WTC11 (cell line): Measurements from ENCODE around the gene LGALS16. TPM values are rescaled to one million over a fixed set of nuclear protein-coding genes. Genes with fewer than 3 reads are reported as not detected.

Experiments used
- ATAC-seq: fragments of 200-7000 bp; cut with Tn5 transposase; 2 replicates; pipeline ENCODE4 v1.10.0; 2021; ENCODE audit warnings: mild to moderate bottlenecking, moderate library complexity
- CTCF ChIA-PET: fragments of 300-600 bp; sonication (Branson Sonifier 250); formaldehyde crosslinking; loops from one replicate; lab custom pipeline; 2021; ENCODE audit warnings: antibody characterized with exemption; lab: Charles Lee
- POLR2A ChIA-PET: fragments of 350-600 bp; sonication (Branson Sonifier 250); formaldehyde crosslinking; loops from one replicate; lab custom pipeline; 2021; ENCODE audit warnings: antibody characterized with exemption; lab: Charles Lee
- DNase-seq: peaks from one replicate; pipeline ENCODE4 v3.0.0; 2021; ENCODE audit warnings: low spot score
- H3K27ac Mint-ChIP-seq: 2 replicates; pipeline ENCODE4 v1.8.0; 2021; ENCODE audit warnings: mixed read lengths
- H3K27me3 Mint-ChIP-seq: 2 replicates; pipeline ENCODE4 v1.8.0; 2021; ENCODE audit warnings: low read depth, mild to moderate bottlenecking, moderate library complexity, mixed read lengths
- H3K36me3 Mint-ChIP-seq: 2 replicates; pipeline ENCODE4 v1.8.0; 2021; ENCODE audit warnings: mixed read lengths
- H3K4me1 Mint-ChIP-seq: 2 replicates; pipeline ENCODE4 v1.8.0; 2022; ENCODE audit warnings: mixed read lengths
- H3K4me3 Mint-ChIP-seq: 2 replicates; pipeline ENCODE4 v1.8.0; 2021; ENCODE audit warnings: mild to moderate bottlenecking, moderate library complexity, mixed read lengths
- H3K9me3 Mint-ChIP-seq: 2 replicates; pipeline ENCODE4 v1.8.0; 2021; ENCODE audit warnings: mixed read lengths
- E2F4 ChIP-seq: sonication (generic); formaldehyde crosslinking; IDR thresholded peaks from 2 replicates; pipeline ENCODE4 v1.8.1; 2022; ENCODE audit warnings: low read depth, mild to moderate bottlenecking, moderate library complexity, missing genetic modification reagents, borderline replicate concordance
- ESRRA ChIP-seq: sonication (generic); formaldehyde crosslinking; IDR thresholded peaks from 2 replicates; pipeline ENCODE4 v1.8.1; 2022; ENCODE audit warnings: mild to moderate bottlenecking, missing genetic modification reagents, borderline replicate concordance
- ETV6 ChIP-seq: sonication (generic); formaldehyde crosslinking; IDR thresholded peaks from 2 replicates; pipeline ENCODE4 v1.8.1; 2022; ENCODE audit warnings: mild to moderate bottlenecking, missing genetic modification reagents
- FOXP1 ChIP-seq: sonication (generic); formaldehyde crosslinking; IDR thresholded peaks from 2 replicates; pipeline ENCODE4 v1.8.0; 2022; ENCODE audit warnings: missing genetic modification reagents, mild to moderate bottlenecking, moderate library complexity, borderline replicate concordance
- GABPB1 ChIP-seq: sonication (generic); formaldehyde crosslinking; IDR thresholded peaks from 2 replicates; pipeline ENCODE4 v1.8.1; 2023; ENCODE audit warnings: mild to moderate bottlenecking, missing genetic modification reagents
- GRHL2 ChIP-seq: fragments of 250-450 bp; sonication (Bioruptor Pico); IDR thresholded peaks from 2 replicates; pipeline ENCODE4 v1.8.0; 2022; ENCODE audit warnings: mild to moderate bottlenecking, moderate library complexity; ENCODE audit not compliant: insufficient replicate concordance, severe bottlenecking
- GTF2I ChIP-seq: fragments of 250-450 bp; sonication (Bioruptor Pico); conservative IDR thresholded peaks from 2 replicates; pipeline ENCODE4 v1.4.0; 2021; ENCODE audit warnings: mild to moderate bottlenecking
- HMGXB4 ChIP-seq: sonication (generic); formaldehyde crosslinking; IDR thresholded peaks from 2 replicates; pipeline ENCODE4 v1.8.1; 2023; ENCODE audit warnings: mild to moderate bottlenecking, moderate library complexity, missing genetic modification reagents
- JUN ChIP-seq: sonication (generic); formaldehyde crosslinking; IDR thresholded peaks from 2 replicates; pipeline ENCODE4 v1.8.0; 2023; ENCODE audit warnings: mild to moderate bottlenecking, missing genetic modification reagents
- MAX ChIP-seq: sonication (generic); formaldehyde crosslinking; IDR thresholded peaks from 2 replicates; pipeline ENCODE4 v1.8.0; 2022; ENCODE audit warnings: mild to moderate bottlenecking, missing genetic modification reagents
- NR3C1 ChIP-seq: sonication (generic); formaldehyde crosslinking; conservative IDR thresholded peaks from 2 replicates; pipeline ENCODE4 v1.8.1; 2023; ENCODE audit warnings: low read depth, mild to moderate bottlenecking, missing genetic modification reagents
- OVOL2 ChIP-seq: fragments of 250-450 bp; sonication (Bioruptor Pico); IDR thresholded peaks from 2 replicates; pipeline ENCODE4 v1.9.0; 2021; ENCODE audit warnings: mild to moderate bottlenecking, borderline replicate concordance
- RELA ChIP-seq: sonication (generic); formaldehyde crosslinking; IDR thresholded peaks from 2 replicates; pipeline ENCODE4 v1.8.1; 2022; ENCODE audit warnings: missing genetic modification reagents, mild to moderate bottlenecking, borderline replicate concordance
- SMAD3 ChIP-seq: sonication (generic); formaldehyde crosslinking; IDR thresholded peaks from 2 replicates; pipeline ENCODE4 v1.8.0; 2022; ENCODE audit warnings: missing genetic modification reagents, mild to moderate bottlenecking, borderline replicate concordance
- SOX15 ChIP-seq: fragments of 250-450 bp; sonication (Bioruptor Pico); IDR thresholded peaks from 2 replicates; pipeline ENCODE4 v1.9.0; 2021; ENCODE audit warnings: mild to moderate bottlenecking
- TEAD4 ChIP-seq: sonication (generic); formaldehyde crosslinking; IDR thresholded peaks from 2 replicates; pipeline ENCODE4 v1.8.0; 2022; ENCODE audit warnings: mild to moderate bottlenecking, missing genetic modification reagents
- USF2 ChIP-seq: sonication (generic); formaldehyde crosslinking; IDR thresholded peaks from 2 replicates; pipeline ENCODE4 v1.8.1; 2023; ENCODE audit warnings: mild to moderate bottlenecking, missing genetic modification reagents, moderate library complexity
- ZBTB21 ChIP-seq: sonication (generic); formaldehyde crosslinking; IDR thresholded peaks from 2 replicates; pipeline ENCODE4 v1.8.1; 2023; ENCODE audit warnings: mild to moderate bottlenecking, missing genetic modification reagents, borderline replicate concordance
- ZNF219 ChIP-seq: sonication (generic); formaldehyde crosslinking; IDR thresholded peaks from 2 replicates; pipeline ENCODE4 v1.8.0; 2023; ENCODE audit warnings: missing genetic modification reagents, mild to moderate bottlenecking, borderline replicate concordance
- ZNF317 ChIP-seq: sonication (generic); formaldehyde crosslinking; IDR thresholded peaks from 2 replicates; pipeline ENCODE4 v1.8.1; 2023; ENCODE audit warnings: low read depth, mild to moderate bottlenecking, moderate library complexity, missing genetic modification reagents, borderline replicate concordance
- ZNF425 ChIP-seq: fragments of 250-450 bp; sonication (Bioruptor Pico); conservative IDR thresholded peaks from 2 replicates; pipeline ENCODE4 v1.9.0; 2021; ENCODE audit warnings: mild to moderate bottlenecking
- ZNF512 ChIP-seq: sonication (generic); formaldehyde crosslinking; IDR thresholded peaks from 2 replicates; pipeline ENCODE4 v1.8.1; 2022; ENCODE audit warnings: missing genetic modification reagents, borderline replicate concordance
- total RNA-seq: library from RNA; stranded (reverse); gene quantifications from 3 replicates; pipeline ENCODE4 v1.2.3, GENCODE V29; 2021

The LGALS16 gene
- total RNA-seq, 1 experiment from 2014 or later = not detected

- no peaks in the 10 kb centered on the region for H3K4me1 Mint-ChIP-seq
- no peaks in the 10 kb centered on the region for H3K36me3 Mint-ChIP-seq
- POLR2A ChIA-PET = no interaction called here
- CTCF ChIA-PET = no interaction called here
- H3K27ac Mint-ChIP-seq = no peak overlapping the region
- H3K27me3 Mint-ChIP-seq = peaks cover 71% of the 10 kb centered on the region
- no peak for ATAC-seq
- TF ChIP-seq MAX (CRISPR knock-in tag) = no peak
- TF ChIP-seq SOX15 (CRISPR knock-in tag) = no peak
- TF ChIP-seq ZNF219 = no peak
- TF ChIP-seq RELA (CRISPR knock-in tag) = no peak
- no peak for TF ChIP-seq GTF2I (CRISPR knock-in tag)
- TF ChIP-seq USF2 = no peak
- no peak for TF ChIP-seq ZNF317
- TF ChIP-seq ZNF425 (CRISPR knock-in tag) = no peak
- no peak for TF ChIP-seq HMGXB4 (CRISPR knock-in tag)
- H3K4me3 Mint-ChIP-seq = no peak overlapping the region
- peak; percentile 53 for DNase-seq
- H3K9me3 Mint-ChIP-seq = no peaks in the 10 kb centered on the region
Measured at GRCh38 chr19:39645800-39646411, 9.8 kb upstream of the LGALS16 start.

- ATAC-seq (no peak), DNase-seq (no peak)
- Mint-ChIP-seq H3K27ac (no peak overlapping the region), H3K9me3 (no peaks in the 10 kb centered on the region), H3K27me3 (peaks cover 72% of the 10 kb centered on the region), H3K4me1 (no peaks in the 10 kb centered on the region), H3K36me3 (no peaks in the 10 kb centered on the region), H3K4me3 (no peak overlapping the region)
- POLR2A ChIA-PET = no interaction called here
- TF ChIP-seq TEAD4 (CRISPR knock-in tag) = no peak
- no peak for TF ChIP-seq NR3C1 (CRISPR knock-in tag)
- no peak for TF ChIP-seq JUN
- no peak for TF ChIP-seq E2F4
- no peak for TF ChIP-seq SMAD3 (CRISPR knock-in tag)
- TF ChIP-seq MAX (CRISPR knock-in tag) = no peak
- TF ChIP-seq ZNF512 (CRISPR knock-in tag) = no peak
- TF ChIP-seq USF2 = no peak
- TF ChIP-seq ZBTB21 (CRISPR knock-in tag) = no peak
- TF ChIP-seq OVOL2 (CRISPR knock-in tag) = no peak
- no peak for TF ChIP-seq GABPB1 (CRISPR knock-in tag)
- TF ChIP-seq ESRRA (CRISPR knock-in tag) = no peak
- TF ChIP-seq ETV6 (CRISPR knock-in tag) = no peak
- TF ChIP-seq FOXP1 = no peak
- no peak for TF ChIP-seq GRHL2 (CRISPR knock-in tag)
- TF ChIP-seq ZNF425 (CRISPR knock-in tag) = no peak
- CTCF ChIA-PET = no interaction called here
Measured at GRCh38 chr19:39647918-39648317, 7.8 kb upstream of the LGALS16 start.
